Activated naive CD4-positive, alpha-beta T cell treated with anti-CD3 and anti-CD28 coated beads for 36 hours (primary cell): Measurements from ENCODE around the gene KDM6A. TPM values are rescaled to one million over a fixed set of nuclear protein-coding genes. Genes with fewer than 3 reads are reported as not detected.
"Not testable (repeated sequence)": the region's sequence is repeated elsewhere in the genome, so short reads cannot be mapped to it uniquely, and the experiment has no call there.

Experiments
- CTCF ChIA-PET: fragments of 350-600 bp; sonication (Branson Sonifier 250); formaldehyde crosslinking; loops from one replicate; lab custom pipeline; 2021; ENCODE audit warnings: antibody characterized with exemption; lab: Charles Lee
- DNase-seq: peaks from one replicate; pipeline ENCODE4 v3.0.0-alpha.2; 2020
- H3K27ac Mint-ChIP-seq: one replicate; pipeline ENCODE4 v1.8.0; 2021; ENCODE audit warnings: mild to moderate bottlenecking, mixed read lengths
- H3K27me3 Mint-ChIP-seq: one replicate; pipeline ENCODE4 v1.8.0; 2021; ENCODE audit warnings: low read depth, mixed read lengths
- H3K36me3 Mint-ChIP-seq: one replicate; pipeline ENCODE4 v1.8.0; 2021; ENCODE audit warnings: low read depth, mixed read lengths
- H3K4me1 Mint-ChIP-seq: one replicate; pipeline ENCODE4 v1.8.0; 2021; ENCODE audit warnings: low read depth, mixed read lengths
- H3K4me3 Mint-ChIP-seq: one replicate; pipeline ENCODE4 v1.8.0; 2021; ENCODE audit warnings: mild to moderate bottlenecking, moderate library complexity, mixed read lengths
- H3K9me3 Mint-ChIP-seq: one replicate; pipeline ENCODE4 v1.8.0; 2021; ENCODE audit warnings: mixed read lengths
- intact Hi-C: fragments of 100-400 bp; cut with micrococcal nuclease; formaldehyde crosslinking; loops from one replicate; pipeline ENCODE4 v1.15.1; 2023
- total RNA-seq, 2 experiments: library from RNA; stranded (reverse); gene quantifications; one replicate each; pipeline ENCODE4 v1.2.3, GENCODE V29; 2021

Gene KDM6A
- total RNA-seq, 2 experiments from 2014 or later, result 21.5 to 22.5 TPM

- H3K9me3 Mint-ChIP-seq, intact Hi-C loops, H3K4me3 Mint-ChIP-seq, DNase-seq, H3K27me3 Mint-ChIP-seq, CTCF ChIA-PET, H3K27ac Mint-ChIP-seq, H3K36me3 Mint-ChIP-seq: not testable (repeated sequence)
- peaks cover 44% of the 10 kb centered on the region for H3K4me1 Mint-ChIP-seq
Measured at GRCh38 chrX:44910508-44910907, 37.5 kb downstream of the KDM6A start.

GRCh38 chrX:44911074-44911600, 38.1 kb downstream of the KDM6A start:
- DNase-seq, CTCF ChIA-PET, H3K27ac Mint-ChIP-seq, H3K4me3 Mint-ChIP-seq, H3K9me3 Mint-ChIP-seq, H3K27me3 Mint-ChIP-seq, intact Hi-C loops, H3K36me3 Mint-ChIP-seq: not testable (repeated sequence)
- peaks cover 45% of the 10 kb centered on the region for H3K4me1 Mint-ChIP-seq

- H3K27me3 Mint-ChIP-seq, result no peaks in the 10 kb centered on the region
- peaks cover 36% of the 10 kb centered on the region for H3K4me1 Mint-ChIP-seq
- no peak for DNase-seq
- H3K4me3 Mint-ChIP-seq, result no peak overlapping the region
- no peak overlapping the region for H3K27ac Mint-ChIP-seq
- CTCF ChIA-PET, result no interaction called here
- H3K9me3 Mint-ChIP-seq, result no peaks in the 10 kb centered on the region
- intact Hi-C loops, result no loop called here
- no peaks in the 10 kb centered on the region for H3K36me3 Mint-ChIP-seq
Measured at GRCh38 chrX:44913656-44914531, 40.9 kb downstream of the KDM6A start.

GRCh38 chrX:44914532-44915198, 41.7 kb downstream of the KDM6A start:
- intact Hi-C loops, result no loop called here
- Mint-ChIP-seq H3K4me3 (no peak overlapping the region), H3K9me3 (peaks cover 2% of the 10 kb centered on the region), H3K36me3 (peaks cover 2% of the 10 kb centered on the region), H3K27me3 (no peaks in the 10 kb centered on the region), H3K4me1 (peaks cover 40% of the 10 kb centered on the region), H3K27ac (no peak overlapping the region)
- CTCF ChIA-PET, result interaction anchor here (0.5 kb wide), 1 partner anchor 33 kb away, joined by 3 read pairs; no protein-coding TSS in a partner anchor
- DNase-seq, result no peak

- H3K4me3 Mint-ChIP-seq, result no peak overlapping the region
- peaks cover 2% of the 10 kb centered on the region for H3K9me3 Mint-ChIP-seq
- no peak for DNase-seq
- H3K4me1 Mint-ChIP-seq, result peaks cover 44% of the 10 kb centered on the region
- H3K27ac Mint-ChIP-seq, result no peak overlapping the region
- H3K27me3 Mint-ChIP-seq, result no peaks in the 10 kb centered on the region
- CTCF ChIA-PET, result interaction anchor here (0.5 kb wide), 1 partner anchor 34 kb away, joined by 3 read pairs; no protein-coding TSS in a partner anchor
- H3K36me3 Mint-ChIP-seq, result peaks cover 2% of the 10 kb centered on the region
- intact Hi-C loops, result no loop called here
Measured at GRCh38 chrX:44915361-44915868, 42.4 kb downstream of the KDM6A start.

- H3K27me3 Mint-ChIP-seq, result no peaks in the 10 kb centered on the region
- no peak overlapping the region for H3K27ac Mint-ChIP-seq
- H3K9me3 Mint-ChIP-seq, result peaks cover 2% of the 10 kb centered on the region
- H3K4me3 Mint-ChIP-seq, result no peak overlapping the region
- CTCF ChIA-PET, result no interaction called here
- no peak for DNase-seq
- peaks cover 2% of the 10 kb centered on the region for H3K36me3 Mint-ChIP-seq
- peaks cover 57% of the 10 kb centered on the region for H3K4me1 Mint-ChIP-seq
- intact Hi-C loops, result no loop called here
Measured at GRCh38 chrX:44918722-44919121, 45.7 kb downstream of the KDM6A start.

GRCh38 chrX:44922980-44923379, 50.0 kb downstream of the KDM6A start:
- peaks cover 2% of the 10 kb centered on the region for H3K36me3 Mint-ChIP-seq
- H3K27ac Mint-ChIP-seq, result peak overlapping the region; percentile 50
- no peak for DNase-seq
- CTCF ChIA-PET, result interaction anchor here (0.9 kb wide), 1 partner anchor 22 kb away, joined by 3 read pairs; no protein-coding TSS in a partner anchor
- H3K4me1 Mint-ChIP-seq, result peaks cover 54% of the 10 kb centered on the region
- intact Hi-C loops, result loop anchor here (5.0 kb wide), 1 partner anchor 51 kb away; the partner anchor contains the start of gene KDM6A
- no peaks in the 10 kb centered on the region for H3K27me3 Mint-ChIP-seq
- H3K4me3 Mint-ChIP-seq, result no peak overlapping the region
- peaks cover 2% of the 10 kb centered on the region for H3K9me3 Mint-ChIP-seq

GRCh38 chrX:44927398-44927797, 54.4 kb downstream of the KDM6A start:
- Mint-ChIP-seq H3K27me3 (no peaks in the 10 kb centered on the region), H3K27ac (no peak overlapping the region), H3K4me3 (no peak overlapping the region), H3K36me3 (peaks cover 3% of the 10 kb centered on the region), H3K9me3 (peaks cover 2% of the 10 kb centered on the region), H3K4me1 (peaks cover 45% of the 10 kb centered on the region)
- no peak for DNase-seq
- intact Hi-C loops, result no loop called here
- CTCF ChIA-PET, result no interaction called here

- Mint-ChIP-seq H3K9me3 (peaks cover 2% of the 10 kb centered on the region), H3K4me1 (peaks cover 51% of the 10 kb centered on the region), H3K27me3 (no peaks in the 10 kb centered on the region)
Measured at GRCh38 chrX:44931441-44931973, 58.5 kb downstream of the KDM6A start.

GRCh38 chrX:44935172-44935571, 62.2 kb downstream of the KDM6A start:
- no peaks in the 10 kb centered on the region for H3K27me3 Mint-ChIP-seq
- peaks cover 2% of the 10 kb centered on the region for H3K9me3 Mint-ChIP-seq
- DNase-seq, result no peak
- CTCF ChIA-PET, result no interaction called here
- H3K4me1 Mint-ChIP-seq, result peaks cover 55% of the 10 kb centered on the region
- no peak overlapping the region for H3K4me3 Mint-ChIP-seq
- peaks cover 1% of the 10 kb centered on the region for H3K36me3 Mint-ChIP-seq
- intact Hi-C loops, result no loop called here
- H3K27ac Mint-ChIP-seq, result no peak overlapping the region

More at GRCh38 chrX:44931441-44931973, 58.5 kb downstream of the KDM6A start:
- DNase-seq, result no peak
- intact Hi-C loops, result no loop called here
- no peak overlapping the region for H3K4me3 Mint-ChIP-seq
- H3K36me3 Mint-ChIP-seq, result peaks cover 3% of the 10 kb centered on the region
- CTCF ChIA-PET, result no interaction called here
- H3K27ac Mint-ChIP-seq, result no peak overlapping the region

GRCh38 chrX:44935640-44936039, 62.7 kb downstream of the KDM6A start:
- peaks cover 2% of the 10 kb centered on the region for H3K9me3 Mint-ChIP-seq

GRCh38 chrX:44937606-44938005, 64.6 kb downstream of the KDM6A start:
- CTCF ChIA-PET, result no interaction called here
- Mint-ChIP-seq H3K9me3 (peaks cover 2% of the 10 kb centered on the region), H3K36me3 (no peaks in the 10 kb centered on the region), H3K4me3 (no peak overlapping the region), H3K4me1 (peaks cover 47% of the 10 kb centered on the region), H3K27me3 (no peaks in the 10 kb centered on the region), H3K27ac (no peak overlapping the region)
- intact Hi-C loops, result no loop called here
- no peak for DNase-seq

More at GRCh38 chrX:44935640-44936039, 62.7 kb downstream of the KDM6A start:
- Mint-ChIP-seq H3K27ac (no peak overlapping the region), H3K4me1 (peaks cover 55% of the 10 kb centered on the region), H3K4me3 (no peak overlapping the region), H3K27me3 (no peaks in the 10 kb centered on the region), H3K36me3 (peaks cover 1% of the 10 kb centered on the region)
- intact Hi-C loops, result no loop called here
- no peak for DNase-seq
- CTCF ChIA-PET, result no interaction called here
